ENCODE measurements around the gene CDH4.

DNA sequence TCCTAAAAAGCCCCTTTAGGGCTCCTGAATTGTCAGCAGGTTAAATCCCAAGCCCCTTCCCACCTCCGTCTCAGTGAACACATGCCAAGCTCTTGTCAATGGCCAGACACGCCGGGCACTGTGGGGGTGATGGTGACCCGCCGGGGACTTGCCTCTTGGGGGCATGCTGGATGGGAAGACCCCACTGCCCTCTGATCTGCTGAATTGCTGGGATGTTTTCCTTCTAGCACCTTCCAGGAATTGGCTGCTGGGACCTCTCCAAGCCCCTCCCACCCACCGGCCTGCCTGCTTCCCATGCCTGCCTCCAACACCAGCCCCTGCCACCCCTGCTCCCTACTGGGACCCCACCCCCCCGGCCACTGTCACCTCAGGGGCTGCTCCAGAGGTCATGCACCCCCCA, 345.9 kb downstream of the CDH4 start:
- TF ChIP-seq, protein P1, sequence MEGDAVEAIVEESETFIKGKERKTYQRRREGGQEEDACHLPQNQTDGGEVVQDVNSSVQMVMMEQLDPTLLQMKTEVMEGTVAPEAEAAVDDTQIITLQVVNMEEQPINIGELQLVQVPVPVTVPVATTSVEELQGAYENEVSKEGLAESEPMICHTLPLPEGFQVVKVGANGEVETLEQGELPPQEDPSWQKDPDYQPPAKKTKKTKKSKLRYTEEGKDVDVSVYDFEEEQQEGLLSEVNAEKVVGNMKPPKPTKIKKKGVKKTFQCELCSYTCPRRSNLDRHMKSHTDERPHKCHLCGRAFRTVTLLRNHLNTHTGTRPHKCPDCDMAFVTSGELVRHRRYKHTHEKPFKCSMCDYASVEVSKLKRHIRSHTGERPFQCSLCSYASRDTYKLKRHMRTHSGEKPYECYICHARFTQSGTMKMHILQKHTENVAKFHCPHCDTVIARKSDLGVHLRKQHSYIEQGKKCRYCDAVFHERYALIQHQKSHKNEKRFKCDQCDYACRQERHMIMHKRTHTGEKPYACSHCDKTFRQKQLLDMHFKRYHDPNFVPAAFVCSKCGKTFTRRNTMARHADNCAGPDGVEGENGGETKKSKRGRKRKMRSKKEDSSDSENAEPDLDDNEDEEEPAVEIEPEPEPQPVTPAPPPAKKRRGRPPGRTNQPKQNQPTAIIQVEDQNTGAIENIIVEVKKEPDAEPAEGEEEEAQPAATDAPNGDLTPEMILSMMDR (IDR thresholded peaks at IDR 0.05), result no peak
- no peak for TF ChIP-seq POLR2A (IDR thresholded peaks at IDR 0.05)
- no peak for TF ChIP-seq EP300 (IDR thresholded peaks at IDR 0.05; ENCODE audit: low read depth)
